Astrocyte (in vitro differentiated cells and primary cell): ENCODE measurements around the gene NRAP.

Experiments
- EZH2 ChIP-seq: IDR thresholded peaks from 2 replicates; pipeline ENCODE4 v1.6.1; 2012; ENCODE audit warnings: mild to moderate bottlenecking, low read length, inconsistent platforms; ENCODE audit not compliant: insufficient read depth
- TF ChIP-seq, protein P1 (sequence below): IDR thresholded peaks from 2 replicates; pipeline ENCODE4 v1.5.1; 2011; ENCODE audit warnings: low read depth, mild to moderate bottlenecking, inconsistent platforms, low read length, moderate library complexity; ENCODE audit not compliant: insufficient read depth

DNA sequence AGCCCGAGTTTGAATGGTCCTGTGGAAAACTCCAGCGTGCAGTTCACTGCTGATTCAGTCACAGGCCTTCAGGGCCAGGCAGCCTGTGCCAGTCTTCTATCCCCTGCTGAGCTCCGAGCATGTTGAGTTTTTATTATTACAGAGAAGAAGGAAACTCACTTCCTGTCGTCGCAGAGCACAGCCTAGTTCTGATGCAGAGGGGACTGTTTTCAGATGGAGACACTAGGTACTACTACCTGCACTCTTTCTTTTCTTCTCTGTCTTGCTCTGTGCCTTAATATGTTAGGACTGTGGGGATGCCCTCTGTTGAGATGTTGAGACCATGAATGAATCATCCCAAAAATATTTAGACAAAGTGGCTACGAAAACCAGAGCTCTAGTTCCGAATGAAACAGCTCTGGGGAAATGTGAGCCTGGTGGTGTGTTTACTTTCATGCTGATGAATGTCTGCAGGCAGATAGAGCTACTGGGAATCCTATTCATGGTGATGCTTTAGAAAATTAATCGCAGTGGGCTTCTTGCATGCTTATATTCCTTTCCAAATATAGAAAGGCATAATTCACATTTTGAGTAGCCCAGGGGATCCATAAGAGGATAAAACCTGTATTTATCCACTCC lies 45.5 kb upstream of the NRAP start:
- TF ChIP-seq, protein P1, sequence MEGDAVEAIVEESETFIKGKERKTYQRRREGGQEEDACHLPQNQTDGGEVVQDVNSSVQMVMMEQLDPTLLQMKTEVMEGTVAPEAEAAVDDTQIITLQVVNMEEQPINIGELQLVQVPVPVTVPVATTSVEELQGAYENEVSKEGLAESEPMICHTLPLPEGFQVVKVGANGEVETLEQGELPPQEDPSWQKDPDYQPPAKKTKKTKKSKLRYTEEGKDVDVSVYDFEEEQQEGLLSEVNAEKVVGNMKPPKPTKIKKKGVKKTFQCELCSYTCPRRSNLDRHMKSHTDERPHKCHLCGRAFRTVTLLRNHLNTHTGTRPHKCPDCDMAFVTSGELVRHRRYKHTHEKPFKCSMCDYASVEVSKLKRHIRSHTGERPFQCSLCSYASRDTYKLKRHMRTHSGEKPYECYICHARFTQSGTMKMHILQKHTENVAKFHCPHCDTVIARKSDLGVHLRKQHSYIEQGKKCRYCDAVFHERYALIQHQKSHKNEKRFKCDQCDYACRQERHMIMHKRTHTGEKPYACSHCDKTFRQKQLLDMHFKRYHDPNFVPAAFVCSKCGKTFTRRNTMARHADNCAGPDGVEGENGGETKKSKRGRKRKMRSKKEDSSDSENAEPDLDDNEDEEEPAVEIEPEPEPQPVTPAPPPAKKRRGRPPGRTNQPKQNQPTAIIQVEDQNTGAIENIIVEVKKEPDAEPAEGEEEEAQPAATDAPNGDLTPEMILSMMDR = no peak
- TF ChIP-seq EZH2 = no peak
